IMR-90 (cell line): ENCODE data around the gene TLR9. TPM values are rescaled to one million over a fixed set of nuclear protein-coding genes. Genes with fewer than 3 reads are reported as not detected.

Source experiments
- ATAC-seq: fragments of 200-7000 bp; cut with Tn5 transposase; 2 replicates; pipeline ENCODE4 v1.9.1; 2020; ENCODE audit warnings: low read depth, mild to moderate bottlenecking, moderate library complexity
- BruUV-seq: library from RNA; stranded (reverse); fragments of 400-500 nt; replicated peaks from 2 replicates; lab custom pipeline; 2021; lab: Mats Ljungman, UMichigan
- CTCF ChIA-PET: fragments of 300-600 bp; formaldehyde crosslinking; extraction: SDS; loops from one replicate; lab custom pipeline; 2021; ENCODE audit warnings: antibody characterized with exemption; lab: Yijun Ruan, JAX
- POLR2A ChIA-PET: fragments of 300-600 bp; sonication (Branson Sonifier 250); formaldehyde crosslinking; loops from one replicate; lab custom pipeline; 2022; ENCODE audit warnings: antibody characterized with exemption; ENCODE audit not compliant: unreplicated experiment; lab: Charles Lee
- DNase-seq: peaks from one replicate; pipeline ENCODE4 v3.0.0; 2013
- H2AFZ ChIP-seq: replicated peaks from 2 replicates; pipeline ENCODE3; 2013; ENCODE audit warnings: low read length, mild to moderate bottlenecking; ENCODE audit not compliant: poor library complexity
- H2AK5ac ChIP-seq: 2 replicates; pipeline ENCODE4 v1.6.1; 2013; ENCODE audit warnings: low read depth, low read length, inconsistent platforms
- H2AK9ac ChIP-seq: replicated peaks from 2 replicates; pipeline ENCODE3; 2013; ENCODE audit warnings: mild to moderate bottlenecking, low read depth, low read length, moderate library complexity; ENCODE audit not compliant: poor library complexity
- H2BK120ac ChIP-seq: 2 replicates; pipeline ENCODE4 v1.6.1; 2013; ENCODE audit warnings: low read depth, low read length, inconsistent platforms
- H2BK15ac ChIP-seq: 3 replicates; pipeline ENCODE4 v1.6.1; 2013; ENCODE audit warnings: low read depth, low read length, inconsistent platforms
- H2BK20ac ChIP-seq: 2 replicates; pipeline ENCODE4 v1.6.1; 2013; ENCODE audit warnings: low read depth, mild to moderate bottlenecking, inconsistent platforms, low read length, moderate library complexity
- H2BK5ac ChIP-seq: 2 replicates; pipeline ENCODE4 v1.6.1; 2013; ENCODE audit warnings: mild to moderate bottlenecking, low read depth, low read length, inconsistent platforms; ENCODE audit not compliant: poor library complexity, severe bottlenecking
- H3K14ac ChIP-seq: replicated peaks from 2 replicates; pipeline ENCODE4 v1.6.1; 2013; ENCODE audit warnings: low read depth, low read length, inconsistent platforms
- H3K18ac ChIP-seq: 2 replicates; pipeline ENCODE4 v1.6.1; 2013; ENCODE audit warnings: low read depth, low read length, control low read depth
- H3K23ac ChIP-seq: 2 replicates; pipeline ENCODE4 v1.6.1; 2013; ENCODE audit warnings: low read depth, low read length, inconsistent platforms
- H3K27ac ChIP-seq: 2 replicates; pipeline ENCODE4 v1.5.1; 2013; ENCODE audit warnings: mild to moderate bottlenecking, control low read depth, low read length; ENCODE audit not compliant: insufficient read depth
- H3K27me3 ChIP-seq: 2 replicates; pipeline ENCODE4 v1.6.1; 2013; ENCODE audit warnings: low read length; ENCODE audit not compliant: control insufficient read depth, insufficient read depth
- H3K36me3 ChIP-seq: 2 replicates; pipeline ENCODE4 v1.6.1; 2013; ENCODE audit warnings: low read length, mixed read lengths; ENCODE audit not compliant: control insufficient read depth, insufficient read depth
- H3K4ac ChIP-seq: 2 replicates; pipeline ENCODE4 v1.6.1; 2013; ENCODE audit warnings: low read depth, low read length, inconsistent platforms
- H3K4me1 ChIP-seq: 2 replicates; pipeline ENCODE4 v1.6.1; 2013; ENCODE audit warnings: low read length, mixed read lengths; ENCODE audit not compliant: control insufficient read depth, insufficient read depth
- H3K4me2 ChIP-seq: 2 replicates; pipeline ENCODE4 v1.6.1; 2013; ENCODE audit warnings: low read depth, mild to moderate bottlenecking, control low read depth, low read length, moderate library complexity
- H3K4me3 ChIP-seq: 2 replicates; pipeline ENCODE4 v1.5.1; 2013; ENCODE audit warnings: low read depth, mild to moderate bottlenecking, control low read depth, low read length, moderate library complexity; ENCODE audit not compliant: insufficient read depth
- H3K56ac ChIP-seq: 2 replicates; pipeline ENCODE4 v1.6.1; 2013; ENCODE audit warnings: low read length, inconsistent platforms; ENCODE audit not compliant: insufficient read depth; ENCODE audit errors: extremely low read depth
- H3K79me1 ChIP-seq, 2 experiments: 2 replicates each; pipeline ENCODE4 v1.6.1; 2013; ENCODE audit warnings: low read length in 2 of 2, inconsistent platforms in 1 of 2, low read depth in 1 of 2
- H3K9ac ChIP-seq: 2 replicates; pipeline ENCODE4 v1.6.1; 2013; ENCODE audit warnings: low read depth, low read length, control low read depth
- H3K9me1 ChIP-seq: 2 replicates; pipeline ENCODE4 v1.6.1; 2013; ENCODE audit warnings: low read length, inconsistent platforms; ENCODE audit not compliant: insufficient read depth
- H3K9me3 ChIP-seq: 2 replicates; pipeline ENCODE4 v1.6.1; 2013; ENCODE audit warnings: low read length; ENCODE audit not compliant: control insufficient read depth, insufficient read depth
- H4K20me1 ChIP-seq: 2 replicates; pipeline ENCODE4 v1.6.1; 2013; ENCODE audit warnings: low read length, inconsistent platforms; ENCODE audit not compliant: insufficient read depth
- H4K5ac ChIP-seq: 2 replicates; pipeline ENCODE4 v1.6.1; 2013; ENCODE audit warnings: mild to moderate bottlenecking, low read depth, low read length, control low read depth
- H4K8ac ChIP-seq, 2 experiments: 2 replicates each; pipeline ENCODE4 v1.6.1; 2013; ENCODE audit warnings: low read depth in 2 of 2, low read length in 2 of 2, control low read depth in 1 of 2, inconsistent platforms in 1 of 2
- H4K91ac ChIP-seq: 2 replicates; pipeline ENCODE4 v1.6.1; 2013; ENCODE audit warnings: low read depth, low read length, inconsistent platforms; ENCODE audit not compliant: insufficient read depth
- FOS ChIP-seq: fragments of 150-350 bp; IDR thresholded peaks from 2 replicates; pipeline ENCODE4 v1.6.1; 2016; ENCODE audit warnings: low read depth, low read length
- RFX5 ChIP-seq: IDR thresholded peaks from 2 replicates; pipeline ENCODE4 v1.8.0; 2012; ENCODE audit warnings: low read depth, mild to moderate bottlenecking, low read length, moderate library complexity
- whole genome bisulfite sequencing, 2 experiments: methylation state at CpG; one replicate each; pipeline versions ENCODE4 v1.1.5 to v1.1.7; 2013; ENCODE audit warnings: missing lambda C conversion rate in 2 of 2; ENCODE audit not compliant: insufficient read length in 1 of 2; ENCODE audit errors: extremely low coverage in 2 of 2; 5-methylcytosine and 5-hydroxymethylcytosine counted together
- dilution Hi-C: fragments of 300-500 bp; cut with HindIII; formaldehyde crosslinking; loops from one replicate; pipeline ENCODE4 v1.14.3; 2018; ENCODE audit warnings: low sequenced_read_pairs; ENCODE audit not compliant: unreplicated experiment
- in situ Hi-C: fragments of 300-500 bp; cut with MboI; formaldehyde crosslinking; loops from 3 replicates; pipeline ENCODE4 v1.14.3; 2019; ENCODE audit warnings: low sequenced_read_pairs, inconsistent platforms, mixed read lengths
- intact Hi-C: fragments of 100-400 bp; cut with micrococcal nuclease; formaldehyde crosslinking; loops from 2 replicates; pipeline ENCODE4 v1.10.0; 2022
- polyA plus RNA-seq, 3 experiments: library from polyadenylated mRNA; depleted of rRNA; stranded (reverse); fragments of >200 nt; gene quantifications; 2 replicates each; pipeline ENCODE4 v1.2.3, GENCODE V29; 2012; ENCODE audit warnings: low replicate concordance in 1 of 3
- total RNA-seq: library from RNA; depleted of rRNA; stranded (reverse); fragments of >200 nt; gene quantifications from 2 replicates; pipeline ENCODE4 v1.2.3, GENCODE V29; 2012

The TLR9 gene
- total and polyA plus RNA-seq, 2 of the 4 experiments (the other 2 are of a cell fraction), result not detected

- peak overlapping the region; percentile 73 for H2AFZ ChIP-seq
- ATAC-seq (peak; percentile 65), DNase-seq (peak; percentile 79)
- dilution Hi-C loops, result no loop called here
- POLR2A ChIA-PET, result no interaction called here
- no peak overlapping the region; the same call in 1 of the 2 replicates for H2BK120ac ChIP-seq
- TF ChIP-seq RFX5, result no peak
- TF ChIP-seq FOS, result 0 out of 2 replicates have a peak, but pooled peaks have one; percentile 23
- H3K27ac ChIP-seq, result no peak overlapping the region
- no TSS peak for BruUV-seq
- H3K14ac ChIP-seq, result peak overlapping the region; percentile 25
- H2BK20ac ChIP-seq, result no peak overlapping the region
- no peak overlapping the region for H3K4me3 ChIP-seq
- no peak overlapping the region for H3K9ac ChIP-seq
- no peaks in the 10 kb centered on the region for H3K27me3 ChIP-seq
- no peak overlapping the region for H2BK15ac ChIP-seq
- peaks cover 34% of the 10 kb centered on the region for H3K36me3 ChIP-seq
- peak overlapping the region; percentile 5; the same call in 1 of the 2 replicates for H3K23ac ChIP-seq
- no peak overlapping the region; the same call in 1 of the 2 replicates for H3K4me2 ChIP-seq
- H4K20me1 ChIP-seq, result peaks cover 15% of the 10 kb centered on the region
- H2AK9ac ChIP-seq, result peak overlapping the region; percentile 52
- H4K8ac ChIP-seq, result 0 out of 4 replicates have a peak overlapping the region, but pooled peaks of 1 of the 2 experiments have one; percentile 20
- H3K56ac ChIP-seq, result no peak overlapping the region
- in situ Hi-C loops, result no loop called here
- no peak overlapping the region for H3K18ac ChIP-seq
- peaks cover 2 to 6% of the 10 kb centered on the region in 2 experiments; a peak in 1 of 4 replicates for H3K79me1 ChIP-seq
- intact Hi-C loops, result no loop called here
- peaks cover 8% of the 10 kb centered on the region for H3K4me1 ChIP-seq
- H4K91ac ChIP-seq, result 0 out of 2 replicates have a peak overlapping the region, but pooled peaks have one; percentile 3
- peaks cover 16% of the 10 kb centered on the region for H3K9me1 ChIP-seq
- H4K5ac ChIP-seq, result no peak overlapping the region
- no peaks in the 10 kb centered on the region for H3K9me3 ChIP-seq
- no peak overlapping the region for H2BK5ac ChIP-seq
- 0 out of 2 replicates have a peak overlapping the region, but pooled peaks have one; percentile 3 for H3K4ac ChIP-seq
- WGBS, 2 experiments, result 23% methylated on average over 6 of the region's 13 CpGs; no CpG with 5 or more reads in 1 of the 2 experiments
- peak overlapping the region; percentile 43; the same call in 1 of the 2 replicates for H2AK5ac ChIP-seq
- CTCF ChIA-PET, result no interaction called here
Observed at GRCh38 chr3:52216585-52217408, 8.6 kb downstream of the TLR9 start.
